Measurements from ENCODE around the gene ADSS2. TPM values are rescaled to one million over a fixed set of nuclear protein-coding genes. Genes with fewer than 3 reads are reported as not detected.
"Not testable (repeated sequence)": the region's sequence is repeated elsewhere in the genome, so short reads cannot be mapped to it uniquely, and the experiment has no call there.

The ADSS2 gene
- total RNA-seq, 1 experiment from 2014 or later = 80.5 TPM

GRCh38 chr1:244374484-244374883 is 77.2 kb downstream of the ADSS2 start:
- not testable (repeated sequence) for DNase-seq

GRCh38 chr1:244371242-244372141 is 80.2 kb downstream of the ADSS2 start:
- Histone ChIP-seq H3K4me3 (ENCODE audit: insufficient read depth, low read depth, low read length) (no peak overlapping the region), H3K36me3 (replicated peaks; ENCODE audit: control insufficient read depth, insufficient read depth, low read length) (no peaks in the 10 kb centered on the region), H3K27me3 (ENCODE audit: control insufficient read depth, insufficient read depth, low read length) (no peaks in the 10 kb centered on the region)
- DNase-seq = no peak

More at GRCh38 chr1:244374484-244374883, 77.2 kb downstream of the ADSS2 start:
- not testable (repeated sequence) for H3K27me3 ChIP-seq (ENCODE audit: control insufficient read depth, insufficient read depth, low read length); H3K4me3 ChIP-seq (ENCODE audit: insufficient read depth, low read depth, low read length); H3K36me3 ChIP-seq (replicated peaks; ENCODE audit: control insufficient read depth, insufficient read depth, low read length)

- no peak overlapping the region for H3K4me3 ChIP-seq (ENCODE audit: insufficient read depth, low read depth, low read length)
- H3K27me3 ChIP-seq (ENCODE audit: control insufficient read depth, insufficient read depth, low read length) = no peaks in the 10 kb centered on the region
- no peak for DNase-seq
Observed at GRCh38 chr1:244370060-244370637, 81.6 kb downstream of the ADSS2 start.

GRCh38 chr1:244369256-244370057 is 82.3 kb downstream of the ADSS2 start:
- H3K4me3 ChIP-seq (ENCODE audit: insufficient read depth, low read depth, low read length) = no peak overlapping the region
- DNase-seq = peak; percentile 43
- H3K27me3 ChIP-seq (ENCODE audit: control insufficient read depth, insufficient read depth, low read length) = no peaks in the 10 kb centered on the region
- no peaks in the 10 kb centered on the region for H3K36me3 ChIP-seq (replicated peaks; ENCODE audit: control insufficient read depth, insufficient read depth, low read length)

More at GRCh38 chr1:244370060-244370637, 81.6 kb downstream of the ADSS2 start:
- H3K36me3 ChIP-seq (replicated peaks; ENCODE audit: control insufficient read depth, insufficient read depth, low read length) = no peaks in the 10 kb centered on the region

- no peak for DNase-seq
- no peaks in the 10 kb centered on the region for H3K36me3 ChIP-seq (replicated peaks; ENCODE audit: control insufficient read depth, insufficient read depth, low read length)
- no peaks in the 10 kb centered on the region for H3K27me3 ChIP-seq (ENCODE audit: control insufficient read depth, insufficient read depth, low read length)
Observed at GRCh38 chr1:244368279-244368678, 83.4 kb downstream of the ADSS2 start.

GRCh38 chr1:244367399-244368114 is 84.2 kb downstream of the ADSS2 start:
- H3K4me3 ChIP-seq (ENCODE audit: insufficient read depth, low read depth, low read length) = no peak overlapping the region
- no peaks in the 10 kb centered on the region for H3K27me3 ChIP-seq (ENCODE audit: control insufficient read depth, insufficient read depth, low read length)

More at GRCh38 chr1:244368279-244368678, 83.4 kb downstream of the ADSS2 start:
- no peak overlapping the region for H3K4me3 ChIP-seq (ENCODE audit: insufficient read depth, low read depth, low read length)

GRCh38 chr1:244365809-244366208 is 85.9 kb downstream of the ADSS2 start:
- no peak overlapping the region for H3K4me3 ChIP-seq (ENCODE audit: insufficient read depth, low read depth, low read length)
- no peaks in the 10 kb centered on the region for H3K36me3 ChIP-seq (replicated peaks; ENCODE audit: control insufficient read depth, insufficient read depth, low read length)
- no peak for DNase-seq
- no peaks in the 10 kb centered on the region for H3K27me3 ChIP-seq (ENCODE audit: control insufficient read depth, insufficient read depth, low read length)

More at GRCh38 chr1:244367399-244368114, 84.2 kb downstream of the ADSS2 start:
- DNase-seq = no peak
- no peaks in the 10 kb centered on the region for H3K36me3 ChIP-seq (replicated peaks; ENCODE audit: control insufficient read depth, insufficient read depth, low read length)

- H3K4me3 ChIP-seq (ENCODE audit: insufficient read depth, low read depth, low read length); H3K27me3 ChIP-seq (ENCODE audit: control insufficient read depth, insufficient read depth, low read length); H3K36me3 ChIP-seq (replicated peaks; ENCODE audit: control insufficient read depth, insufficient read depth, low read length); DNase-seq: not testable (repeated sequence)
Observed at GRCh38 chr1:244365262-244365661, 86.4 kb downstream of the ADSS2 start.

GRCh38 chr1:244362476-244362875 is 89.2 kb downstream of the ADSS2 start:
- DNase-seq = no peak
- no peak overlapping the region for H3K4me3 ChIP-seq (ENCODE audit: insufficient read depth, low read depth, low read length)
- H3K36me3 ChIP-seq (replicated peaks; ENCODE audit: control insufficient read depth, insufficient read depth, low read length) = no peaks in the 10 kb centered on the region
- H3K27me3 ChIP-seq (ENCODE audit: control insufficient read depth, insufficient read depth, low read length) = no peaks in the 10 kb centered on the region

- Histone ChIP-seq H3K27me3 (ENCODE audit: control insufficient read depth, insufficient read depth, low read length) (no peaks in the 10 kb centered on the region), H3K4me3 (ENCODE audit: insufficient read depth, low read depth, low read length) (no peak overlapping the region), H3K36me3 (replicated peaks; ENCODE audit: control insufficient read depth, insufficient read depth, low read length) (no peaks in the 10 kb centered on the region)
- DNase-seq = peak; percentile 75
Observed at GRCh38 chr1:244361764-244362473, 89.8 kb downstream of the ADSS2 start.

Other genes with a start within 250 kb of the ADSS2 start
- gene CATSPERE, start 9.4 kb upstream of the ADSS2 start, total RNA-seq (2014; rRNA removed; shearing (Covaris generic)) = 0.14 TPM in 1 of 2 replicates, not detected in the other
- 132 and 149 TPM in 2 replicates for gene DESI2, start 201.2 kb upstream of the ADSS2 start, total RNA-seq (2014; rRNA removed; shearing (Covaris generic))